ENCODE measurements around the gene SMIM35. TPM values are rescaled to one million over a fixed set of nuclear protein-coding genes. Genes with fewer than 3 reads are reported as not detected.

SMIM35 gene
- total and polyA plus RNA-seq, 9 donors = 0.08 TPM; not detected in 8

DNA sequence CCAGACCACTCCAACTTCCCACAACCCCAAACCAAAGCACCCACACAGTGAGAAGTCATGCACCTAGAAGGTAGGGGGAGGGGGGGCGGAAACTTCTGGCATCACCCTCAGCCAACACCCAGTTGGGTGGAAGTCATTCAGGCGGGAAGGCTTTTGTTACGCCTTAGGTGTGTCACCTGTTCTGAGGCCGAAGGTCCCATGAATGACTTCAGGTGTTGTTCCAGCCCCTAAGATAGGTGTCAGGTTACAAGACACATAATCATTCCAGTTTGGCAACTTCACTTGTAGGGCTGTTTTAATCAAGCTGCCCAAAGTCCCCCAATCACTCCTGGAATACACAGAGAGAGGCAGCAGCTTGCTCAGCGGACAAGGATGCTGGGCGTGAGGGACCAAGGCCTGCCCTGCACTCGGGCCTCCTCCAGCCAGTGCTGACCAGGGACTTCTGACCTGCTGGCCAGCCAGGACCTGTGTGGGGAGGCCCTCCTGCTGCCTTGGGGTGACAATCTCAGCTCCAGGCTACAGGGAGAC lies 9.9 kb downstream of the SMIM35 start, which contains the start of gene TMPRSS4:
Gene TMPRSS4 (plus strand): TSS at position 325 of the 528 bp plus-strand sequence. CDS start 225 bp downstream, outside the sequence.
- no peak for DNase-seq
- intact Hi-C loops (cut with DNase I) = no loop called here

DNA sequence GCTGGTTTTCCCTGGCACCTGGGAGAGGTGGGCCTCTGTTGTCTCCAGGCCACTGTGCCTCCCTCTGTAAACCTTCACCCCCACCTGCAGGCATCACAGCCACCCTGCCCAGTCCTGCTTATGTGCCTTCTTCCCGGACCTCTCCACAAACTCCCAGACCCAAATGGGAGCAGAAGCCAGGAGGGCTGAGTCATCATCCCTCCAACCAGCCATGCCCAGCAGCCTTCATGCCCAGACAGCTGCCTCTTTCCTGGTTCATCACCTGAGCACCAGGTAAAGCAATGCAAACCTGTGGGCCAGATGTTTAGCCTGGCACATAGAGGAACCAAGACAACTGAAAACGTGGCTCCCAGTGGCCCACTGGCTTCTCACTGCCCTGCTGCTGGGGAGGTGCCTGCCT lies 12.0 kb downstream of the SMIM35 start:
- H3K27ac ChIP-seq = no peak overlapping the region
- TF ChIP-seq EP300 (IDR thresholded peaks at IDR 0.05) (no peak), POLR2A (IDR thresholded peaks at IDR 0.05) (no peak)
- TF ChIP-seq, protein P1, sequence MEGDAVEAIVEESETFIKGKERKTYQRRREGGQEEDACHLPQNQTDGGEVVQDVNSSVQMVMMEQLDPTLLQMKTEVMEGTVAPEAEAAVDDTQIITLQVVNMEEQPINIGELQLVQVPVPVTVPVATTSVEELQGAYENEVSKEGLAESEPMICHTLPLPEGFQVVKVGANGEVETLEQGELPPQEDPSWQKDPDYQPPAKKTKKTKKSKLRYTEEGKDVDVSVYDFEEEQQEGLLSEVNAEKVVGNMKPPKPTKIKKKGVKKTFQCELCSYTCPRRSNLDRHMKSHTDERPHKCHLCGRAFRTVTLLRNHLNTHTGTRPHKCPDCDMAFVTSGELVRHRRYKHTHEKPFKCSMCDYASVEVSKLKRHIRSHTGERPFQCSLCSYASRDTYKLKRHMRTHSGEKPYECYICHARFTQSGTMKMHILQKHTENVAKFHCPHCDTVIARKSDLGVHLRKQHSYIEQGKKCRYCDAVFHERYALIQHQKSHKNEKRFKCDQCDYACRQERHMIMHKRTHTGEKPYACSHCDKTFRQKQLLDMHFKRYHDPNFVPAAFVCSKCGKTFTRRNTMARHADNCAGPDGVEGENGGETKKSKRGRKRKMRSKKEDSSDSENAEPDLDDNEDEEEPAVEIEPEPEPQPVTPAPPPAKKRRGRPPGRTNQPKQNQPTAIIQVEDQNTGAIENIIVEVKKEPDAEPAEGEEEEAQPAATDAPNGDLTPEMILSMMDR (IDR thresholded peaks at IDR 0.05) = no peak
- H3K4me3 ChIP-seq = no peak overlapping the region
- H3K4me1 ChIP-seq (ENCODE audit: insufficient read depth) = no peaks in the 10 kb centered on the region
- intact Hi-C loops (cut with DNase I) = no loop called here
- H3K27me3 ChIP-seq = no peaks in the 10 kb centered on the region
- DNase-seq = no peak
- WGBS, 3 donors = 31 to 46% (median 42%) methylated on average over 2 of the region's 2 CpGs
- H3K36me3 ChIP-seq = no peaks in the 10 kb centered on the region
- H3K9me3 ChIP-seq = no peaks in the 10 kb centered on the region

More for the DNA sequence above, 9.9 kb downstream of the SMIM35 start, which contains the start of gene TMPRSS4:
- Histone ChIP-seq H3K4me3 (peak within 1 kb of the TSS; percentile 18), H3K36me3 (no peaks in the 10 kb centered on the region), H3K27me3 (no peaks in the 10 kb centered on the region), H3K4me1 (ENCODE audit: insufficient read depth) (no peaks in the 10 kb centered on the region), H3K27ac (no peak within 1 kb of the TSS), H3K9me3 (no peaks in the 10 kb centered on the region)
- 91 to 95% (median 92%) methylated on average over 7 of the region's 7 CpGs for WGBS, 3 donors
- TF ChIP-seq EP300 (IDR thresholded peaks at IDR 0.05) (no peak), POLR2A (IDR thresholded peaks at IDR 0.05) (no peak)
- TF ChIP-seq, protein P1 (IDR thresholded peaks at IDR 0.05) = no peak

DNA sequence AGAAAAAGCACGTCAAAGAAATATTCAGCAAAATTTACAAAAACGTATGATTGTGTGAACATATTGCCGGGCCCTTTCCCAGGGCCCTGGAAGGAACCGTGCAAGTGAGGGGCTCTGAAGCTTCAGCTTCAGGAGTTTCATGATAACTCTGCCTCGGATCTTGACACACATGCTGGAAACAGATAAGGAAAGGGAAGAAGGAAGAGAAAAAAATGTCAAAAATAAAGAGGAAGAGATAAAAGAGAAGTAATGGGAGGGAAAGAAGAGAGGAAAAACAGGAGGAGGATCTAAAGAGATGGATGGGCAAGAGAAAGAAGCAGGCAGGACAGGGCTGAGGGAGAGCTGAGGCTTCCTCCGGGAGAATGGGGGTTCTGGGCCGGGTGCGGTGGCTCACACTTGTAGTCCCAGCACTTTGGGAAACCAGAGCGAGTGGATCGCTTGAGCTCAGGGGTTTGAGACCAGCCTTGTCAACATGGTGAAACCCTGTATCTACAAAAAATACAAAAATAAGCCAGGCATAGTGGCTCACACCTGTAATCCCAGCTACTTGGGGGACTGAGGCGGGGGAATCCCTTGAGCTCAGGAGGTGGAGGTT lies 12.6 kb downstream of the SMIM35 start:
- TF ChIP-seq, protein P1 (IDR thresholded peaks at IDR 0.05) = no peak
- TF ChIP-seq EP300 (IDR thresholded peaks at IDR 0.05) = no peak
- no peak for TF ChIP-seq POLR2A (IDR thresholded peaks at IDR 0.05)
- Histone ChIP-seq H3K9me3 (no peaks in the 10 kb centered on the region), H3K27ac (no peak overlapping the region), H3K4me1 (ENCODE audit: insufficient read depth) (no peaks in the 10 kb centered on the region), H3K27me3 (no peaks in the 10 kb centered on the region), H3K4me3 (no peak overlapping the region), H3K36me3 (no peaks in the 10 kb centered on the region)
- WGBS, 3 donors = 77 to 78% (median 78%) methylated on average over 11 of the region's 11 CpGs
- intact Hi-C loops (cut with DNase I) = no loop called here
- no peak for DNase-seq

DNA sequence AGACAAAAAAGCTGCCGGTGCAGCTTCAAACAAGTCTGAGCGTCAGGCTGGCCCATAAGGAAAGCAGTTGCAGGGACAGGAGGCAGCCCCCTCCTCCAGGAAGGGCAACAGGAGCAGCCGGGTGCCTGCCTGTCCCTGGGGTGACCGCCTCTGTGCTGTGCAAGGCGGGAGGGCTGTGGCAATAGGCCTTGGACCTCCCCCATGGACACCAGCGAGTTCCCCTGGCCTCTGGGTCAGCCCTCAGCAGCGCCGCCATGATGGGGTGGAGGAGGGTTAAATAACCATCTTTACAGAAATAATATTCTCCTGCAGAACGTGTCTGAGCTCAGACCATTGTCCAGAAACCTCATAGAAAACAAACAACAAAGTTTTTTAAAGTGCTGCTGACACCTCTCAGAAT lies 13.2 kb downstream of the SMIM35 start:
- H3K9me3 ChIP-seq = no peaks in the 10 kb centered on the region
- no peak overlapping the region for H3K27ac ChIP-seq
- WGBS, 3 donors = 64 to 74% (median 71%) methylated on average over 9 of the region's 9 CpGs
- no peak overlapping the region for H3K4me3 ChIP-seq
- no peaks in the 10 kb centered on the region for H3K36me3 ChIP-seq
- DNase-seq = no peak
- no peaks in the 10 kb centered on the region for H3K27me3 ChIP-seq
- H3K4me1 ChIP-seq (ENCODE audit: insufficient read depth) = no peaks in the 10 kb centered on the region
- intact Hi-C loops (cut with DNase I) = no loop called here
- TF ChIP-seq, protein P1 (IDR thresholded peaks at IDR 0.05) = no peak
- TF ChIP-seq EP300 (IDR thresholded peaks at IDR 0.05) = no peak
- TF ChIP-seq POLR2A (IDR thresholded peaks at IDR 0.05) = no peak
